NCI-H2227 (cell line): Measurements from ENCODE around the gene PPM1H.

ENCODE experiments used
- DNase-seq: peaks from one replicate; lab custom pipeline; 2025; ENCODE audit not compliant: unreplicated experiment; lab: John Stamatoyannopoulos, UW

PPM1H gene

DNA sequence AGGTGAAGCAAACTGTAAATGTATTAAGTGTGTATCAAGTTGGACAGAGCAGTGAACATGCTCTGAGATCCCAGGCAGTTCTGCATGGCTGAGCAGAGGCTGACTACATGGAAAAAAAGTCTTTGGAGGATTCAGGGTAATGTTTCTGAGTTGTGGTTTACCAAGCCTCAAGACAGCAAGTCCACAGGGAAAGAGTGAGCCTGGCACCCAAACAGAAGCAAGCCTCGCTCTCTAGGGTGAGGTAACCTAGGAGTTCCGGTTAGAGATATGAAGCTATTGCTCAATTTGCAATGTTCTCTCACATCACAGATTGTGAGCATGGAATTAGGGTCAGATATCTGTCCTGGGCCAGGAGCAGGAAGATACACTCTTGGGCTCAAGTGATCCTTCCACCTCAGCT is 309.7 kb downstream of the PPM1H start:
- DNase-seq = no peak

DNA sequence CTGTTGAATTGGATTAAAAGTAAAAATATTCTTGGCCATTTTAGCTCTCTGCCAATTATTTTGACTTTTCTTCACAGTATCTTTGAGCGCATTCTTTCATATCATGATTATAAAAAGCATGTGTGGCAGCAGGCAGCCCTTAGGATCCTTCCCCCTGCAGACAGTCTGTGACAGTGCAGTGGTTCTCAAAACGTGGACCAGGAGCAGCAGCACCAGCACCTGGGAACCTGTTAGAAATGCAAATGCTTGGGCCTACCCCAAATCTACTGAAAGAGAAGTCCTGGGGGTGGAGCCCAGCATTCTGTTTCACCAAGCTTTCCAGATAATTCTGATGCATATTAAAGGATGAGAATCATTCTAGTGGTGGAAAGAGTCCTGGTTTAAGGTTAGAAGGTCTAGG is 312.8 kb downstream of the PPM1H start:
- no peak for DNase-seq

DNA sequence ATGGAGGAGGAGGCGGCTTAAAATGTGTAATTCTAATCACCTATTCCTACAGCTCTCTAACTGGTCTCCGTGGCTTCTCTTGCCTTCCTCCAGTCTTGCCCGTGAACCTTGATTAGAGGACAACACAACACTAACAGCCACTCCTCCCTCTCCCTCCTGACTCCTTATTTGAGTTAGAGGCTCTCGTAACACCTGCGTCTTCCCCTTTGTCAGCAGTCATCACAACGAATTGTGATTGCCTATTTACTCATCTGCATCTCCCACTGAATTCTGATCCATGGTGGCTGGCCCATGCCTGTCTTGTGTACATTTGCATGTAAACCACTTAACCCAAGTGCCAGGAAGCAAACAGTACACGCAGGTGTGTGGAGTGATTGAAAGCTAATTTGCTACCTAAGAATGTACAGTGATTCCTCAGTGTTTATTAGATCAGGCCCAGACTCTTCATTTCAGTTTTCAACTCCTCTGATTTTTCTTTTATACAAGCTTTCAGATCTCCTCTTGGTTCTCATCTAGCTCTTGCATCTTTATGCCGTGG is 313.8 kb downstream of the PPM1H start:
- peak; percentile 7 for DNase-seq

DNA sequence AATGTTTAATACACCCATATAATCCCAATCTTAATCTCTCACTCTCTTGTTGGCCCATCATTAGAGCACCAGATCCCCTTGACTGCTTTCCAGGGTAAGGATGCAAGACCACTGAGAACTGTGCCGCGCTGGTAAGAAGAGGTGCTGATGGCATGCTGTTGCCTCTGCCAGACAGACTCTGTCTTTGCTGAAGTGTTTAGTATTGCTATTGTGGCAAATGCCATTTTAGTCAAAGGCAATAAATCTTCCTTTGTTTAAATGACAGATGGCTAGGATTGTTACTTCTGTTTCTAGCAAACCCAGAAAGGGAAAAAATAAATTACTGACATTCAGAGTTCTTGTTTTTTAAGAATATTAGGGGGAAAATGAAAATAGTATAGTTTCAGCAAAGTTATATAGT is 316.0 kb downstream of the PPM1H start:
- DNase-seq = peak; percentile 19

DNA sequence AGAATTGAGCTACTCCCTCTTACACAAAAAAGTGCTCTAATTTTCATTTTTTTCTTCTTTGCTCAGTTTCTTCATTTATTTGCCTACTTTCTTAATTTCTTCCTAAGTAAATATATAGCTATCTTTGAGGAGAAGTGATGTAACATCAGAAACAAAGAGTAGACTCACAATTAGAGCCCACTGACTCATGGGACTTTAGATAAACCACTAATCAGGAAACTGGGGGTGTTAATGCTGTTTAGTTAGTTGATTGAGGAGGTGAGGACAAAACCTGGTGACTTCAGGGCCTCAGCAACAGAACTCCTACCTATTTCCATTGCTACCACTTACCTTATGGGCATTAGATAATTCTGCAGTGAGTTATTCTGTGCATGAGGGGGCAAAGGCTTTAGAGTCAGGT is 316.6 kb downstream of the PPM1H start:
- no peak for DNase-seq

DNA sequence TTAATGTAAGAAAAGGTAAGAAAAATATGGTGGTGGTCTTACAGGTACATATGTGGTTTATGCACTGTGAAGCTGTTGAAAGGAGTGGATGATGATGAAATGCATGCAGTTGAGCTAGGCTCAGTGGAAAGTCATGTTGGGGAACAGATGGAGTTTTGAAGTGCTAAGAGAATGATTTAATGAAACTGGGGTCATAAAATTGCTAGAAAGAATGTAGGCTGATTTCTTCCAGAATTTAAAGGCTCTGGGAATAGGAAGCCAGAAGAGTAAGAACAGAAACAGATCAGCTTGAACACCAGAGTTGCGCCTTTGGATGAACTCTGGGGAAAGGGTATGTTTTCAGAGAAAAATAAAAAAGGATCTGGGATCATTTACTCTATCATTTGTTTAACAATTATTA is 321.9 kb downstream of the PPM1H start:
- no peak for DNase-seq

DNA sequence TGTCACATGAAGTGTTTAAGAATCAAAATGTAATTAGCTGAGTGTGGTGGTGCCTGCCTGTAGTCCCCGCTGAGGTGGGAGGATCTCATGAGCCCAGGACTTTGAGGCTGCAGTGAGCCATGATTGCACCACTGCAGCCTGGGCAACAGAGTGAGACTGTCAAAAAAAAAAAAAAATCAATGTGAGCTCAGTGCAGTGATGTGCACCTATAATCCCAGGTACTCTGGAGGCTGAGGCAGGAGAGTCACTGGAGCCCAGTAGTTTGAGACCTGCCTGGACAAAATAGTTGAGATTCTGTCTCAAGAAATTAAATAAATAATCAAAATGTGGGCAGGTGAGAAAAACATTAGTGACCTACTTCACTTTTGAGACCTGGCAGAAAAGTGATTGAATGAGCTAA is 328.3 kb downstream of the PPM1H start:
- DNase-seq = no peak

DNA sequence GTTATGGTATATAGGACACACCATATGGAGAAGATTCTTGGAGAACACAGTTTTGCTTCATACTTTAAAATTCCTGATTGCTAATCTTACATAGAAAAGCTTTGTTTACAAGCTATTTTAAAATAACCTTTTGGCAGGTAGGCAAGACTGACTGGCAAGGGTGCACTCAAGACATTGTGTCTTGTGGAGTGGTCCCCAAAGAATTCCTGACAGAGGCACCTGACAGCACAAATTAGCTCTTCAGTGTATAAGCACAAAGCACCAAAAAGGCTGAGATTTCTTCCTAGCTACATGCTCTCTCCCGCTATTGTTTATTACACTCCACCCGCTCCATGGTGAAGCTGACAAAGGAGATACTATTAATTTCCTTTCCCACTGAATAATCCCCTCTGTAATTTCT is 329.0 kb downstream of the PPM1H start:
- DNase-seq = no peak

DNA sequence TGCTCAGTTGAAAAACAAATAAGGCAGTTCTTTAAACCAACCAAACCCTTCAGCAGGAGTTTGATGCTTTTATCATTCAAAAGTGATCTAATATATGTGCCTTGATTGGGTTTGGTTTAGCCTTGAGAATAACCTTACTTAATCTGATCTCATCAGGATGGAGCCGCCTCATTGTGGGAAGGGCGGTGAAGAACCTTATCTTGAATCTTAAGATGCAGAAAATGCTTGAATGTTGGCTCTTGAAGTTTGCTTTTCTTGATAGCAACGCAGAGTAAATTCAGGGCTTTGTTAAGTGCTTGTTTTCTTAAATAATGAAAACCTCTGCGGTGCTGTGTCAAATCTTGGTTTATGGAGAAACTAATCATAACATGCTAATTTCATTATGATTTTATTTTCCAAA is 330.1 kb downstream of the PPM1H start:
- no peak for DNase-seq

DNA sequence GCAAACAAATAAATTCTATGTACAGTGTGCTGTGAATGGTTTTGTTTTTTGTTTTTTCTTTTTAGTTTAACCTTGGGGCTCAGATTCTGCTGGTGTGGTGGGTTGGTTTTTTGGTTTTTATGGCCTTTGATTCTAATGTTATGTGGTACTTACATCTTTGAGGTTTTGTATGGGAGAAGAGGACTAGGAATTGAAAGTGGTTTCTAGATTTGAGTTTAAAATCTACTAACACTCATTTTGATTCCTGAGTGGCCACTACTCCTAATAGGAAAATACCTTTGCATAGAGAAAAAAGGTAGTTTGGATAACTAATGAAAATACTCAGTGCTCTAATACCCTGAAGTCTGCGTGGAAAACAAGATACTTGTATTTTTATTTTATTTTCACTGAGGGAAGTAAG is 330.6 kb downstream of the PPM1H start:
- DNase-seq = no peak

DNA sequence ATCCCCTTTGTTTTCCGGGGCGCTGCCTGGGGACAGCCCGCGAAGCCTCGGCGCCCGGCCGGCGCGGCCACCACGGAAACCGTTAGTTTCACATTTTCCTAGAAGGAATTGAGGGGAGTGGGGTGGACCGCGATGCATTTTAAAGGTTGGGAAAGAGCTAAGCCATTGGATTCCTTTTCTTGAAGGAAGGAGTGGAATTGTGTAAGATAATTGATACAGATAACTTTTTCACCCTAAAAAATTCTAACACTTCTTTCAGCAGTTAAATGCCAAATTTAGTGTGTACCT is 331.2 kb downstream of the PPM1H start:
- DNase-seq = no peak

DNA sequence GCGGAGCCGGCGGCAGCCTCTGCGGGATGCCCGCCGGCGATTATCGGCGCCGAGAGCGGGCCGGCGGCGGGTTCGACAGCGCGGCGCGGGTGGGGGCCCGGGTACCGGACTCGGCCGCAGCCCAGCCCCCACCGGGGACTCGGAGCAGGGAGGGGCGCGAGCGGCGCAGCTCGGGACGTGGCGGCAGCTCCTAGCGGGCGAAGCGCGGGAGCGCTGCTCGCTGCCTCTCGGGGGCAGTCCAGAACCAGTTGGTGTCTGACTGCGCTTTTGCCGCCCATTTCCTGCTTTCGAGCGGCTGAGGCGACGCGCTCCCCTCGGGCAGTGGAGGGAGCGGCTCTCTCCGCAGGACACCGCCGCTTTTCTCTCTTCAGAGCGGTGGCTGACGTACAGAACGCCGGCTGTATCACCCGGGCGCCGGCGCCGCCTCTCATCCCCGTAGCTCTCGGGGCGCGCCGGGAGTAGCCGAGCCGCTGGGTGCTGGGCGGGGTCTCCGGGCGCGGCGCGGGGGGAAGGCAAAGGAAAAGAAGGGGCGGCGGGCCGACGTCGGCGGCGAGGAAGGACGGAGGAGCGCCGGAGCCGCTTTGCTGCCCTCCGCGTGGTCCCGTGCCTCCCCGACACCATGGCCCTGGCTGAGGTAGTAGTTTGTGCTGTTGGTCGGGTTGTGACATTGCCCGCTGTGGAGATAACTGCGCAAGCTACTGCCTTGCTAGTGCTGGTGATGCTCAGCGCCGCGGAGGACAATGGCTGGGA is 331.7 kb downstream of the PPM1H start:
- peak; percentile 88 for DNase-seq

DNA sequence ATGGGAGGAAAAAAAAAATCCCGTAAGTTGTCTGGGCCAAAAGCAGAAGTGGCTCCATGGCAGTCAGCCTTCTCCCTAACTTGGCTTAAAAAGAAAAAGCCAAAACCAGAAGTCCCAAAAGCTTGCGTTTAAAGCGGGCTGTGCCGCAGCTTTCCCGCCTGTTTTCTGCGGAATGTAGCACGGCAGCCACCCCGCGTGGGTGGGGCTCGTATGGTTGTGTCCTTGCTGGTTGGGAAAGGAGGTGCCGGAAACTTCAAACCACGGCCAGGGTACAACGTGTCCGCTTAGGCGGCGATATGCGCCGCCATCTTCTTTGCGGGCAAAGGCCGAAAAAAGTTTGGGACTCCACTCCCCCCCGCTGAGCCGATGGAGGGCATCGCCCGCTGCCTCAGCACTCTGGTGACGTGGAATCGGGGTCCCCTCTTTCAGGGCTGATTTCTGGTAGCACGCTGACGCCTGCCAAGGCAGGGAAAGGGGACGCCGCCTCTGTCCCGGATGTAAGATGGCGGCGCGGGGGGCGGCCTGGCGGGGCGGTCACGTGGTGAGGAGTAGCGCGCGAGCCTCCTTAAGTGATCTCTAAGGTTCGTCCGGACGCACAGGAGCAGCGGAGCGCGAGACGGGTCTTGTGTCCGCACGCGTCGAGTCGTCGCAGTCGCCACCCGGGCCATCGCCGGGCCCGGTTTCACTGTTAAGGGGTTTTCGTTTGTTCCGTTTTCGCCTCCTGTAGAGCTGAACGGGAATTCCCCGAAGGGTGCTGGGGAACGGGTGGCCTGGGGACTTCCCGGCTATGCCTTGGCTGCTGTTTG is 332.5 kb downstream of the PPM1H start:
- DNase-seq = peak; percentile 93

DNA sequence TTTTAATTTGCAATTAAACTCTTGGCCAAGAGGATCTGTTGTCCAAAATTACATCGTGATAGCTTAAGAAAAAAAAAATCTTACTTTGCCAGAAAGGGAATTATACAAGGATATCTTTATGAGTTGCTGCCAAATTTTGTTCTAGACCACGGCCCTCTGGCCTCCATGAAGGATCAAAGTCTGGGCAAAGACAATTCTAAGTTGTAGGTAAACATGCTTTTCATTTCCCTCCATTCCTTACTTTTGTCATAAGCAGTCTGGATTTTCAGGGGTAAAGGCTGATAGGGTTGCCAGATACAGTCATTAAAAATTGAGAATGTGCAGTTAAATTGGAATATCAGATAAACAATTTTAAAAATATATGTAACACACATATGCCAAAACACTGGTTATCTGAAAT is 333.2 kb downstream of the PPM1H start:
- DNase-seq = no peak

DNA sequence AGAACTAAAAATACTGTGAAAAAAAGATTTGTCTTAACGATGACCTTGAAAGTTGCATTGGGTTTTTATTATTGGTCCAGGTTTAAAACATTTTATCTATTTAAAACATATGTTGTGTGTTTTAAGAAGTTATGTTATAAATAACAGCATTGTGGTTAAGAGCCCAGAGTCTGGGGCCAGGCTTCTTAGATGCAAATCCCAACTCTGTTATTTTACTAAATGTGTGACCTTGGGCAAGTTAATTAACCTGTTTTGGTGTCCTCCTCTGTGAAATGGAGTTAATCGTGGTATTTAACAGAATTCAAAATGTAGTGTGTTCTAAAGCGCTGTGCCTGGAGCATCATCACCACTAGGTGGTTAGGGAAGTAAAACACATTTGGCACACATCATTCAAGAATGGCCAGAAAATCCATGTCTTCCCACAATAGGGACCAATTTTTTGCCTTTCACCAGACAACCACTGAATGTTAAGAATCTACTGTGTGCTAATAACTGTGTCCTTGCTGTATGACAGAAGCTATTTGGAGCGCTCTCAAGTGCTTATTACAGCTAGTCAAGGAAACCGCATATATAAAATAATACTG is 335.0 kb downstream of the PPM1H start:
- peak; percentile 21 for DNase-seq

DNA sequence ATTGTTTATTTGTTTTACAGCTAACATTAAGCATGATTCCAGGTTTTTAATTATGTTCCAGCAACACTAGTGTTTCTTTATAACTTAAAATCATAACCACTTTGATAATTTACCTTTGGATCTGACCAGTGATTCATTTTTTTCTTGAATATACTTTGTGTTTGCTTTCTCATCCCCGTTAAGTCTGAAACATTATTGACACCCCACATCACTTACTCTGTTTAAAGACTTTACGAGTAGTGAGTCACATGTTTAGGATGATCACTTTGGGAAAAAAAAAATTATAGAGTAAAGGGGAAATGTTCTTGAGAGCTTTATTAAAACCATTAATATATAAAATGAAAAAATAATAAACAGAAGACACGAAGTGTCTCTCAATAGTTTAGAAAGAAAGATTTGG is 336.1 kb downstream of the PPM1H start:
- no peak for DNase-seq

DNA sequence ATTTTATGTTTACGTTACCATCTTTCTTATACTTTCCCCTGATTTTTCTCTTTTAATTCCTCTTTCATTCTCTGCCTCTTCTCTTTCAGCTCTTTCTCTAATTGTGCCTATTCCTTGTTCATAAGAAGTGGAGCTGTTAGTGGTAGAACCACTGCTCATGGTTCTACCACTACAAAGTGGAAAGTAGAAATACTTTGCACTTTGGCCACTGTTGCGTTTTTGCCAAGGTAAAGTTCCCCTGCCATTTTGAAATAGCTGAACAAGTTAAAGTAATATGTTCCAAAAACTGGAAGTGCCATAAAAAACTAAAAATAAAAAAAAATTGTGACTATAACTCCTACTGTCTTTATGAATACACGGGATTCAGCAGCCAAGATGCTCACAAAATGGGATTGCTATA is 337.7 kb downstream of the PPM1H start:
- DNase-seq = no peak
